CD14-positive monocyte (primary cell): ENCODE data around the gene ARHGAP15. TPM values are rescaled to one million over a fixed set of nuclear protein-coding genes. Genes with fewer than 3 reads are reported as not detected.

Experiments
- DNase-seq, 3 donors: peaks; one replicate each; pipeline ENCODE4 v3.0.0-alpha.2; 2011 to 2022
- H2AFZ ChIP-seq: 2 replicates; pipeline ENCODE4 v1.6.0; 2012; ENCODE audit warnings: mild to moderate bottlenecking, low read depth, low read length, inconsistent platforms; ENCODE audit not compliant: insufficient read depth, poor library complexity, severe bottlenecking
- H3K27ac ChIP-seq, 2 donors: 1 replicate in 1 of 2; 2 replicates in 1 of 2; pipeline ENCODE4 v1.5.1; 2012 to 2013; ENCODE audit warnings: low read length in 2 of 2, control low read depth in 1 of 2, inconsistent platforms in 1 of 2, low read depth in 1 of 2, mild to moderate bottlenecking in 1 of 2
- H3K27me3 ChIP-seq, 2 donors: one replicate each; pipeline versions ENCODE4 v1.6.0 to v1.6.1; 2011 to 2013; ENCODE audit warnings: low read length in 2 of 2; ENCODE audit not compliant: control insufficient read depth in 2 of 2, insufficient read depth in 2 of 2
- H3K36me3 ChIP-seq, 2 donors: replicated peaks in 1 of 2; 1 replicate in 1 of 2; 2 replicates in 1 of 2; pipeline versions ENCODE4 v1.5.1 to v1.6.1; 2012 to 2013; ENCODE audit warnings: low read length in 2 of 2, control low read depth in 1 of 2, inconsistent platforms in 1 of 2, mild to moderate bottlenecking in 1 of 2; ENCODE audit not compliant: insufficient read depth in 2 of 2, control insufficient read depth in 1 of 2
- H3K4me1 ChIP-seq, 2 donors: 1 replicate in 1 of 2; 2 replicates in 1 of 2; pipeline versions ENCODE4 v1.5.1 to v1.6.1; 2012 to 2013; ENCODE audit warnings: low read length in 2 of 2, control low read depth in 1 of 2, inconsistent platforms in 1 of 2, mild to moderate bottlenecking in 1 of 2, moderate library complexity in 1 of 2; ENCODE audit not compliant: insufficient read depth in 2 of 2, control insufficient read depth in 1 of 2
- H3K4me2 ChIP-seq: replicated peaks from 2 replicates; pipeline ENCODE3; 2012; ENCODE audit warnings: low read length, moderate library complexity, mild to moderate bottlenecking; ENCODE audit not compliant: poor library complexity, severe bottlenecking; ENCODE audit errors: extremely low read depth
- H3K4me3 ChIP-seq, 3 experiments: fragments of 200-600 bp in 1 of 3; sonication (generic) in 1 of 3; replicated peaks in 1 of 3; 1 replicate in 2 of 3; 2 replicates in 1 of 3; pipeline ENCODE4 v1.5.1; 2011 to 2013; ENCODE audit warnings: low read length in 3 of 3, mild to moderate bottlenecking in 3 of 3, control low read depth in 2 of 3, low read depth in 2 of 3, inconsistent platforms in 1 of 3, moderate library complexity in 1 of 3
- H3K79me2 ChIP-seq: 2 replicates; pipeline ENCODE4 v1.6.0; 2012; ENCODE audit warnings: mild to moderate bottlenecking, control low read depth, inconsistent platforms, low read length, moderate library complexity; ENCODE audit not compliant: insufficient read depth
- H3K9ac ChIP-seq: 2 replicates; pipeline ENCODE4 v1.6.0; 2017; ENCODE audit warnings: low read length, mild to moderate bottlenecking; ENCODE audit not compliant: insufficient read depth, poor library complexity, severe bottlenecking
- H3K9me3 ChIP-seq, 2 donors: replicated peaks in 1 of 2; 1 replicate in 1 of 2; 2 replicates in 1 of 2; pipeline versions ENCODE4 v1.5.1 to v1.6.1; 2012 to 2013; ENCODE audit warnings: low read length in 2 of 2, control low read depth in 1 of 2; ENCODE audit not compliant: control insufficient read depth in 1 of 2, insufficient read depth in 1 of 2
- H4K20me1 ChIP-seq: 2 replicates; pipeline ENCODE4 v1.6.0; 2012; ENCODE audit warnings: mild to moderate bottlenecking, low read length, control low read depth, moderate library complexity; ENCODE audit not compliant: insufficient read depth
- H3K27ac Mint-ChIP-seq, 7 donors: one replicate each; pipeline ENCODE4 v1.8.0; 2020; ENCODE audit warnings: mild to moderate bottlenecking in 7 of 7, mixed read lengths in 7 of 7, moderate library complexity in 6 of 7, inconsistent platforms in 2 of 7
- H3K27me3 Mint-ChIP-seq, 3 donors: one replicate each; pipeline ENCODE4 v1.8.0; 2021 to 2022; ENCODE audit warnings: low read depth in 3 of 3, mild to moderate bottlenecking in 3 of 3, mixed read lengths in 3 of 3, moderate library complexity in 3 of 3, inconsistent platforms in 1 of 3
- H3K36me3 Mint-ChIP-seq, 2 donors: one replicate each; pipeline ENCODE4 v1.8.0; 2020; ENCODE audit warnings: mixed read lengths in 2 of 2, inconsistent platforms in 1 of 2, mild to moderate bottlenecking in 1 of 2
- H3K4me1 Mint-ChIP-seq: one replicate; pipeline ENCODE4 v1.8.0; 2020; ENCODE audit warnings: mild to moderate bottlenecking, mixed read lengths
- H3K4me3 Mint-ChIP-seq, 2 donors: one replicate each; pipeline ENCODE4 v1.8.0; 2020; ENCODE audit warnings: mild to moderate bottlenecking in 2 of 2, mixed read lengths in 2 of 2, moderate library complexity in 1 of 2
- H3K9me3 Mint-ChIP-seq, 7 donors: one replicate each; pipeline ENCODE4 v1.8.0; 2020 to 2022; ENCODE audit warnings: mixed read lengths in 7 of 7, mild to moderate bottlenecking in 6 of 7, moderate library complexity in 6 of 7, inconsistent platforms in 2 of 7
- CTCF ChIP-seq: fragments of 200-600 bp; IDR thresholded peaks from one replicate; pipeline ENCODE4 v1.8.0; 2022; ENCODE audit warnings: antibody characterized with exemption, mild to moderate bottlenecking
- WGBS: methylation state at CpG from one replicate; pipeline ENCODE4 v1.1.5; 2013; ENCODE audit warnings: missing lambda C conversion rate; ENCODE audit not compliant: insufficient coverage; 5-methylcytosine and 5-hydroxymethylcytosine counted together
- intact Hi-C, 2 donors: fragments of 100-400 bp; cut with micrococcal nuclease; formaldehyde crosslinking; loops; one replicate each; pipeline versions ENCODE4 v1.15.0 to v1.15.1; 2023
- polyA plus RNA-seq, 3 donors: library from polyadenylated mRNA; depleted of rRNA in 1 of 3; unstranded in 2 of 3; stranded (reverse) in 1 of 3; fragments of 300-500 nt in 2 of 3; fragments of >200 nt in 1 of 3; fragmentation: Illumina TruSeq in 2 of 3; gene quantifications; 1 replicate in 2 of 3; 2 replicates in 1 of 3; pipeline ENCODE4 v1.2.3, GENCODE V29; 2012 to 2021

The ARHGAP15 gene
- polyA plus RNA-seq, 3 donors: 35.4 to 50.9 (median 50.7) TPM

GRCh38 chr2:143501106-143501676 lies 372.0 kb downstream of the ARHGAP15 start:
- no peak overlapping the region for H3K4me2 ChIP-seq
- Mint-ChIP-seq H3K4me1 (peaks cover 22% of the 10 kb centered on the region), H3K36me3 (peaks cover 24 to 30% of the 10 kb centered on the region in 2 donors), H3K4me3 (no peak overlapping the region), H3K27ac (no peak overlapping the region), H3K9me3 (no peaks in the 10 kb centered on the region), H3K27me3 (no peaks in the 10 kb centered on the region)
- intact Hi-C loops: no loop called here
- H3K27me3 ChIP-seq: no peaks in the 10 kb centered on the region
- no CpG with 5 or more reads among the region's 7 CpGs for WGBS
- peaks cover 0 to 18% of the 10 kb centered on the region in 2 donors for H3K36me3 ChIP-seq
- no peaks in the 10 kb centered on the region for H4K20me1 ChIP-seq
- peak overlapping the region in 1 of 2 donors; percentile 5 for H3K27ac ChIP-seq
- H3K4me1 ChIP-seq: peaks cover 5 to 9% of the 10 kb centered on the region in 2 donors
- H3K9me3 ChIP-seq: no peaks in the 10 kb centered on the region
- no peak overlapping the region for H3K9ac ChIP-seq
- no peak for TF ChIP-seq CTCF
- H3K79me2 ChIP-seq: no peaks in the 10 kb centered on the region
- H2AFZ ChIP-seq: no peak overlapping the region
- H3K4me3 ChIP-seq: no peak overlapping the region
- DNase-seq: no peak

- DNase-seq: no peak
- Mint-ChIP-seq H3K4me1 (peaks cover 26% of the 10 kb centered on the region), H3K36me3 (peaks cover 29 to 36% of the 10 kb centered on the region in 2 donors), H3K4me3 (no peak overlapping the region), H3K9me3 (no peaks in the 10 kb centered on the region), H3K27me3 (no peaks in the 10 kb centered on the region), H3K27ac (no peak overlapping the region)
- Histone ChIP-seq H3K4me2 (no peak overlapping the region), H2AFZ (no peak overlapping the region), H3K79me2 (no peaks in the 10 kb centered on the region), H3K4me1 (peaks cover 5 to 9% of the 10 kb centered on the region in 2 donors), H3K27ac (peak overlapping the region in 1 of 2 donors; percentile 18), H3K27me3 (no peaks in the 10 kb centered on the region), H3K4me3 (no peak overlapping the region), H3K9ac (no peak overlapping the region), H3K36me3 (peaks cover 0 to 18% of the 10 kb centered on the region in 2 donors), H3K9me3 (no peaks in the 10 kb centered on the region), H4K20me1 (no peaks in the 10 kb centered on the region)
- no peak for TF ChIP-seq CTCF
- no CpG with 5 or more reads among the region's 2 CpGs for WGBS
- intact Hi-C loops: no loop called here
These were observed 374.1 kb downstream of the ARHGAP15 start for GRCh38 chr2:143503280-143503679.
